Measurements from ENCODE around the gene GGT6. TPM values are rescaled to one million over a fixed set of nuclear protein-coding genes. Genes with fewer than 3 reads are reported as not detected.

GGT6 gene
- total RNA-seq, 1 experiment from 2014 or later: not detected

- TF ChIP-seq EZH2 (IDR thresholded peaks at IDR 0.05; ENCODE audit: borderline replicate concordance, low read depth, low read length, poor library complexity, severe bottlenecking) (no peak), CTCF (conservative IDR thresholded peaks at IDR 0.05; ENCODE audit: low read depth, low read length) (no peak)
- CTCF ChIA-PET: interaction anchor here (0.6 kb wide), 1 partner anchor 34 kb away, joined by 4 read pairs; no protein-coding TSS in a partner anchor
- POLR2A ChIA-PET (ENCODE audit: low non-redundant PET): no interaction called here
- no peak overlapping the region for H3K4me3 ChIP-seq (ENCODE audit: low read depth, low read length, poor library complexity, severe bottlenecking)
- intact Hi-C loops (cut with micrococcal nuclease; ENCODE audit: unreplicated experiment): no loop called here
- no peaks in the 10 kb centered on the region for H3K27me3 ChIP-seq (replicated peaks; ENCODE audit: insufficient read depth, low read depth, low read length, poor library complexity)
- no peak for DNase-seq (ENCODE audit: low spot score)
- no peaks in the 10 kb centered on the region for H3K36me3 ChIP-seq (ENCODE audit: insufficient read depth, low read length, poor library complexity, severe bottlenecking)
- no peaks in the 10 kb centered on the region for H3K9me3 ChIP-seq (ENCODE audit: low read depth, low read length, poor library complexity, severe bottlenecking)
- no TSS peak for BruUV-seq (replicated peaks)
- H3K4me1 ChIP-seq (ENCODE audit: insufficient read depth, low read length, poor library complexity, severe bottlenecking): peaks cover 9% of the 10 kb centered on the region
- no peak overlapping the region for H3K27ac ChIP-seq (ENCODE audit: low read depth, low read length, poor library complexity, severe bottlenecking)
Observed at GRCh38 chr17:4600563-4600962, 40.2 kb upstream of the GGT6 start.

GRCh38 chr17:4599505-4600281 lies 39.3 kb upstream of the GGT6 start:
- Histone ChIP-seq H3K9me3 (ENCODE audit: low read depth, low read length, poor library complexity, severe bottlenecking) (no peaks in the 10 kb centered on the region), H3K36me3 (ENCODE audit: insufficient read depth, low read length, poor library complexity, severe bottlenecking) (no peaks in the 10 kb centered on the region), H3K27ac (ENCODE audit: low read depth, low read length, poor library complexity, severe bottlenecking) (no peak overlapping the region), H3K4me3 (ENCODE audit: low read depth, low read length, poor library complexity, severe bottlenecking) (no peak overlapping the region), H3K4me1 (ENCODE audit: insufficient read depth, low read length, poor library complexity, severe bottlenecking) (peaks cover 8% of the 10 kb centered on the region), H3K27me3 (replicated peaks; ENCODE audit: insufficient read depth, low read depth, low read length, poor library complexity) (no peaks in the 10 kb centered on the region)
- no peak for TF ChIP-seq CTCF (conservative IDR thresholded peaks at IDR 0.05; ENCODE audit: low read depth, low read length)
- no peak for TF ChIP-seq EZH2 (IDR thresholded peaks at IDR 0.05; ENCODE audit: borderline replicate concordance, low read depth, low read length, poor library complexity, severe bottlenecking)
- no TSS peak for BruUV-seq (replicated peaks)
- intact Hi-C loops (cut with micrococcal nuclease; ENCODE audit: unreplicated experiment): no loop called here
- ChIA-PET CTCF (interaction anchor here (0.6 to 1.1 kb wide), 3 partner anchors 9 to 283 kb away, joined by 3 to 4 read pairs (median 4); no protein-coding TSS in a partner anchor), POLR2A (ENCODE audit: low non-redundant PET) (no interaction called here)
- no peak for DNase-seq (ENCODE audit: low spot score)

GRCh38 chr17:4598776-4599504 lies 38.6 kb upstream of the GGT6 start:
- no peak overlapping the region for H3K4me3 ChIP-seq (ENCODE audit: low read depth, low read length, poor library complexity, severe bottlenecking)
- no TSS peak for BruUV-seq (replicated peaks)
- H3K27ac ChIP-seq (ENCODE audit: low read depth, low read length, poor library complexity, severe bottlenecking): no peak overlapping the region
- peaks cover under 1% of the 10 kb centered on the region for H3K4me1 ChIP-seq (ENCODE audit: insufficient read depth, low read length, poor library complexity, severe bottlenecking)
- POLR2A ChIA-PET (ENCODE audit: low non-redundant PET): no interaction called here
- H3K36me3 ChIP-seq (ENCODE audit: insufficient read depth, low read length, poor library complexity, severe bottlenecking): no peaks in the 10 kb centered on the region
- H3K27me3 ChIP-seq (replicated peaks; ENCODE audit: insufficient read depth, low read depth, low read length, poor library complexity): no peaks in the 10 kb centered on the region
- CTCF ChIA-PET: interaction anchor here (0.6 to 1.1 kb wide), 2 partner anchors 9 to 282 kb away, joined by 3 to 4 read pairs; no protein-coding TSS in a partner anchor
- no peak for DNase-seq (ENCODE audit: low spot score)
- intact Hi-C loops (cut with micrococcal nuclease; ENCODE audit: unreplicated experiment): no loop called here
- TF ChIP-seq EZH2 (IDR thresholded peaks at IDR 0.05; ENCODE audit: borderline replicate concordance, low read depth, low read length, poor library complexity, severe bottlenecking): no peak
- no peak for TF ChIP-seq CTCF (conservative IDR thresholded peaks at IDR 0.05; ENCODE audit: low read depth, low read length)
- no peaks in the 10 kb centered on the region for H3K9me3 ChIP-seq (ENCODE audit: low read depth, low read length, poor library complexity, severe bottlenecking)

Data from A673 (cell line).